Mesenchymal stem cell (in vitro differentiated cells and primary cell): ENCODE results near the gene RBM19.

Experiments used
- DNase-seq: peaks from one replicate; pipeline ENCODE4 v3.0.0-alpha.2; 2013
- H2AFZ ChIP-seq: one replicate; pipeline ENCODE4 v1.6.1; 2013; ENCODE audit warnings: low read depth, mild to moderate bottlenecking, control low read depth, inconsistent platforms, low read length, moderate library complexity
- H2AK5ac ChIP-seq: 2 replicates; pipeline ENCODE4 v1.6.1; 2013; ENCODE audit warnings: low read length, moderate library complexity, mild to moderate bottlenecking, inconsistent platforms; ENCODE audit not compliant: severe bottlenecking
- H2BK120ac ChIP-seq: one replicate; pipeline ENCODE4 v1.6.1; 2013; ENCODE audit warnings: low read depth, mild to moderate bottlenecking, inconsistent platforms, low read length, moderate library complexity
- H2BK12ac ChIP-seq, 2 experiments: one replicate each; pipeline ENCODE4 v1.6.1; 2013; ENCODE audit warnings: inconsistent platforms in 2 of 2, low read length in 2 of 2, mild to moderate bottlenecking in 2 of 2, moderate library complexity in 2 of 2, control low read depth in 1 of 2
- H2BK15ac ChIP-seq: one replicate; pipeline ENCODE4 v1.6.1; 2013; ENCODE audit warnings: mild to moderate bottlenecking, low read depth, inconsistent platforms; ENCODE audit not compliant: poor library complexity, severe bottlenecking
- H2BK5ac ChIP-seq: 2 replicates; pipeline ENCODE4 v1.6.1; 2013; ENCODE audit warnings: low read depth, mild to moderate bottlenecking, low read length, control low read depth, inconsistent platforms; ENCODE audit not compliant: poor library complexity, severe bottlenecking
- H3K14ac ChIP-seq, 2 experiments: one replicate each; pipeline ENCODE4 v1.6.1; 2013; ENCODE audit warnings: inconsistent platforms in 2 of 2, low read length in 2 of 2, control low read depth in 1 of 2, mild to moderate bottlenecking in 1 of 2, moderate library complexity in 1 of 2
- H3K18ac ChIP-seq, 2 experiments: one replicate each; pipeline ENCODE4 v1.6.1; 2013; ENCODE audit warnings: inconsistent platforms in 2 of 2, low read length in 2 of 2, control low read depth in 1 of 2, low read depth in 1 of 2, mild to moderate bottlenecking in 1 of 2
- H3K23ac ChIP-seq, 2 experiments: one replicate each; pipeline ENCODE4 v1.6.1; 2013; ENCODE audit warnings: inconsistent platforms in 2 of 2, low read length in 2 of 2, mild to moderate bottlenecking in 2 of 2, moderate library complexity in 2 of 2, control low read depth in 1 of 2
- H3K27ac ChIP-seq: 2 replicates; pipeline ENCODE4 v1.5.1; 2013; ENCODE audit warnings: mild to moderate bottlenecking, moderate library complexity, low read length, control low read depth, inconsistent platforms; ENCODE audit not compliant: poor library complexity, severe bottlenecking
- H3K27me3 ChIP-seq, 2 experiments: 2 replicates each; pipeline versions ENCODE4 v1.6.1 to v1.7.0; 2013; ENCODE audit warnings: low read length in 2 of 2, mild to moderate bottlenecking in 2 of 2, moderate library complexity in 2 of 2, control low read depth in 1 of 2, inconsistent platforms in 1 of 2; ENCODE audit not compliant: control insufficient read depth in 1 of 2, insufficient read depth in 1 of 2
- H3K36me3 ChIP-seq, 2 experiments: 2 replicates each; pipeline versions ENCODE4 v1.6.1 to v1.7.0; 2013; ENCODE audit warnings: low read length in 2 of 2, control low read depth in 1 of 2, inconsistent platforms in 1 of 2, low read depth in 1 of 2, mild to moderate bottlenecking in 1 of 2; ENCODE audit not compliant: insufficient read depth in 2 of 2, control insufficient read depth in 1 of 2
- H3K4ac ChIP-seq, 2 experiments: one replicate each; pipeline ENCODE4 v1.6.1; 2013; ENCODE audit warnings: inconsistent platforms in 2 of 2, low read length in 2 of 2, mild to moderate bottlenecking in 2 of 2, moderate library complexity in 2 of 2, control low read depth in 1 of 2, low read depth in 1 of 2
- H3K4me1 ChIP-seq: 2 replicates; pipeline ENCODE4 v1.6.1; 2013; ENCODE audit warnings: low read depth, low read length, control low read depth; ENCODE audit not compliant: control insufficient read depth, insufficient read depth
- H3K4me2 ChIP-seq: 2 replicates; pipeline ENCODE4 v1.6.1; 2013; ENCODE audit warnings: low read length, mild to moderate bottlenecking, inconsistent platforms; ENCODE audit not compliant: poor library complexity, severe bottlenecking
- H3K4me3 ChIP-seq, 2 experiments: 2 replicates each; pipeline versions ENCODE4 v1.5.1 to v1.7.0; 2013; ENCODE audit warnings: low read length in 2 of 2, mild to moderate bottlenecking in 2 of 2, control low read depth in 1 of 2, low read depth in 1 of 2; ENCODE audit not compliant: insufficient read depth in 1 of 2
- H3K79me1 ChIP-seq: replicated peaks from 2 replicates; pipeline ENCODE4 v1.6.1; 2013; ENCODE audit warnings: mild to moderate bottlenecking, control low read depth, low read length, inconsistent platforms; ENCODE audit not compliant: poor library complexity, severe bottlenecking
- H3K9ac ChIP-seq: 2 replicates; pipeline ENCODE4 v1.7.0; 2013; ENCODE audit warnings: mild to moderate bottlenecking, low read length, moderate library complexity
- H3K9me3 ChIP-seq: 2 replicates; pipeline ENCODE4 v1.7.0; 2013; ENCODE audit warnings: mild to moderate bottlenecking, low read length; ENCODE audit not compliant: control insufficient read depth
- H4K8ac ChIP-seq: one replicate; pipeline ENCODE4 v1.6.1; 2013; ENCODE audit warnings: inconsistent platforms, mild to moderate bottlenecking, low read length, moderate library complexity
- H4K91ac ChIP-seq: one replicate; pipeline ENCODE4 v1.6.1; 2013; ENCODE audit warnings: mild to moderate bottlenecking, low read length, inconsistent platforms
- WGBS: methylation state at CpG from one replicate; pipeline ENCODE4 v1.1.7; 2013; ENCODE audit warnings: mixed read lengths; 5-methylcytosine and 5-hydroxymethylcytosine counted together

Gene RBM19

GRCh38 chr12:113959096-113959495 is 7.0 kb downstream of the RBM19 start:
- H3K79me1 ChIP-seq: peaks cover 18% of the 10 kb centered on the region
- H2BK5ac ChIP-seq: no peak overlapping the region
- no peaks in the 10 kb centered on the region for H3K4me1 ChIP-seq
- H4K91ac ChIP-seq: no peak overlapping the region
- H2AK5ac ChIP-seq: no peak overlapping the region
- H3K27me3 ChIP-seq: no peaks in the 10 kb centered on the region
- H3K9ac ChIP-seq: no peak overlapping the region
- H3K4me3 ChIP-seq: no peak overlapping the region
- H3K36me3 ChIP-seq: peaks cover 64 to 78% of the 10 kb centered on the region in 2 experiments
- no peak overlapping the region for H4K8ac ChIP-seq
- H3K27ac ChIP-seq: no peak overlapping the region
- WGBS: 98% methylated on average over 14 of the region's 14 CpGs
- H2AFZ ChIP-seq: no peak overlapping the region
- H3K14ac ChIP-seq: no peak overlapping the region
- H2BK12ac ChIP-seq: no peak overlapping the region
- no peaks in the 10 kb centered on the region for H3K9me3 ChIP-seq
- H3K23ac ChIP-seq: no peak overlapping the region
- DNase-seq: no peak
- H2BK120ac ChIP-seq: no peak overlapping the region
- no peak overlapping the region for H3K18ac ChIP-seq
- H3K4ac ChIP-seq: no peak overlapping the region
- no peak overlapping the region for H3K4me2 ChIP-seq
- no peak overlapping the region for H2BK15ac ChIP-seq

GRCh38 chr12:113958108-113958507 is 8.0 kb downstream of the RBM19 start:
- WGBS: 96% methylated on average over 5 of the region's 5 CpGs
- no peak overlapping the region for H3K18ac ChIP-seq
- no peak overlapping the region for H3K23ac ChIP-seq
- no peak for DNase-seq
- H3K4ac ChIP-seq: no peak overlapping the region
- H2BK15ac ChIP-seq: no peak overlapping the region
- no peak overlapping the region for H4K8ac ChIP-seq
- H3K27me3 ChIP-seq: no peaks in the 10 kb centered on the region
- no peaks in the 10 kb centered on the region for H3K9me3 ChIP-seq
- no peak overlapping the region for H3K14ac ChIP-seq
- peaks cover 64 to 87% of the 10 kb centered on the region in 2 experiments for H3K36me3 ChIP-seq
- no peak overlapping the region for H2BK120ac ChIP-seq
- no peak overlapping the region for H2AFZ ChIP-seq
- no peak overlapping the region for H2BK12ac ChIP-seq
- no peak overlapping the region for H3K4me2 ChIP-seq
- H3K27ac ChIP-seq: no peak overlapping the region
- H3K4me3 ChIP-seq: no peak overlapping the region
- no peak overlapping the region for H4K91ac ChIP-seq
- H3K9ac ChIP-seq: no peak overlapping the region
- no peak overlapping the region for H2AK5ac ChIP-seq
- no peak overlapping the region for H2BK5ac ChIP-seq
- H3K79me1 ChIP-seq: peaks cover 13% of the 10 kb centered on the region
- no peaks in the 10 kb centered on the region for H3K4me1 ChIP-seq

GRCh38 chr12:113957627-113958026 is 8.5 kb downstream of the RBM19 start:
- Histone ChIP-seq H2AK5ac (no peak overlapping the region), H3K4me1 (no peaks in the 10 kb centered on the region), H2BK12ac (no peak overlapping the region), H3K14ac (no peak overlapping the region), H3K4me3 (no peak overlapping the region), H2BK15ac (no peak overlapping the region), H2BK5ac (no peak overlapping the region), H3K18ac (no peak overlapping the region), H2BK120ac (no peak overlapping the region), H4K91ac (no peak overlapping the region), H3K27me3 (no peaks in the 10 kb centered on the region), H4K8ac (no peak overlapping the region), H2AFZ (no peak overlapping the region), H3K9me3 (no peaks in the 10 kb centered on the region), H3K9ac (no peak overlapping the region), H3K4me2 (no peak overlapping the region), H3K79me1 (peaks cover 8% of the 10 kb centered on the region), H3K36me3 (peaks cover 64 to 92% of the 10 kb centered on the region in 2 experiments), H3K27ac (no peak overlapping the region), H3K4ac (no peak overlapping the region), H3K23ac (no peak overlapping the region)
- no peak for DNase-seq
- 83% methylated on average over 17 of the region's 17 CpGs for WGBS

GRCh38 chr12:113955109-113955970 is 10.8 kb downstream of the RBM19 start:
- Histone ChIP-seq H2BK5ac (no peak overlapping the region), H3K79me1 (peaks cover 3% of the 10 kb centered on the region), H2BK120ac (no peak overlapping the region), H3K4me1 (no peaks in the 10 kb centered on the region), H3K18ac (no peak overlapping the region), H3K4me2 (no peak overlapping the region), H3K36me3 (peaks cover 66 to 93% of the 10 kb centered on the region in 2 experiments), H2AK5ac (no peak overlapping the region), H3K9me3 (no peaks in the 10 kb centered on the region), H4K8ac (no peak overlapping the region), H3K23ac (no peak overlapping the region), H2BK15ac (no peak overlapping the region), H3K4ac (no peak overlapping the region), H2AFZ (no peak overlapping the region), H3K4me3 (no peak overlapping the region), H3K27me3 (no peaks in the 10 kb centered on the region), H3K27ac (no peak overlapping the region), H3K9ac (no peak overlapping the region), H3K14ac (no peak overlapping the region), H2BK12ac (no peak overlapping the region), H4K91ac (no peak overlapping the region)
- peak; percentile 42 for DNase-seq
- WGBS: 78% methylated on average over 15 of the region's 15 CpGs
